HCT116 (cell line): Measurements from ENCODE around the gene ABRAXAS1. TPM values are rescaled to one million over a fixed set of nuclear protein-coding genes. Genes with fewer than 3 reads are reported as not detected.

Experiments
- ATAC-seq: fragments of 200-7000 bp; cut with Tn5 transposase; 2 replicates; pipeline ENCODE4 v1.9.1; 2020; ENCODE audit warnings: mild to moderate bottlenecking, moderate library complexity
- BruUV-seq: library from RNA; stranded (reverse); fragments of 400-500 nt; replicated peaks from 2 replicates; lab custom pipeline; 2021; lab: Mats Ljungman, UMichigan
- CTCF ChIA-PET: fragments of 300-600 bp; sonication (Branson Sonifier 250); formaldehyde crosslinking; loops from one replicate; lab custom pipeline; 2021; ENCODE audit warnings: antibody characterized with exemption; lab: Charles Lee
- POLR2A ChIA-PET: fragments of 300-600, 350-600 bp; sonication (Branson Sonifier 250); formaldehyde crosslinking; loops from one replicate; lab custom pipeline; 2021; ENCODE audit warnings: antibody characterized with exemption; lab: Charles Lee
- RAD21 ChIA-PET, 2 experiments: fragments of 300-600 bp; sonication (Branson Sonifier 250); formaldehyde crosslinking; loops; one replicate each; lab custom pipeline; 2023; ENCODE audit warnings: low total read pairs in 2 of 2; ENCODE audit not compliant: uncharacterized antibody in 2 of 2, unreplicated experiment in 2 of 2, low non-redundant PET in 1 of 2; lab: Charles Lee
- DNase-seq: peaks from one replicate; pipeline ENCODE4 v3.0.0-alpha.2; 2010; ENCODE audit warnings: low read depth, low spot score
- H2AFZ ChIP-seq: fragments of 200-600 bp; shearing (Covaris generic), sonication (generic); 2 replicates; pipeline ENCODE4 v1.6.1; 2017; ENCODE audit warnings: low read depth, mixed run types, mixed read lengths, antibody characterized with exemption, low read length; ENCODE audit not compliant: poor library complexity, severe bottlenecking
- H3K27ac ChIP-seq: 2 replicates; pipeline ENCODE4 v1.5.1; 2012; ENCODE audit warnings: low read depth, low read length
- H3K27me3 ChIP-seq: fragments of 200-600 bp; sonication (generic); 2 replicates; pipeline ENCODE4 v1.6.1; 2016; ENCODE audit warnings: mixed run types, low read length, mixed read lengths; ENCODE audit not compliant: insufficient read depth
- H3K36me3 ChIP-seq, 2 experiments: fragments of 200-500 bp in 1 of 2; fragments of 200-600 bp in 1 of 2; sonication (Bioruptor generic) in 1 of 2; sonication (generic) in 1 of 2; 2 replicates each; pipeline versions ENCODE4 v1.5.1 to v1.6.1; 2014 to 2016; ENCODE audit warnings: low read length in 2 of 2, inconsistent platforms in 1 of 2, mixed read lengths in 1 of 2, mixed run types in 1 of 2; ENCODE audit not compliant: insufficient read depth in 2 of 2, control insufficient read depth in 1 of 2
- H3K4me1 ChIP-seq, 2 experiments: fragments of 200-600 bp in 1 of 2; sonication (generic) in 1 of 2; 2 replicates each; pipeline versions ENCODE4 v1.5.1 to v1.6.1; 2012 to 2017; ENCODE audit warnings: low read length in 2 of 2, inconsistent platforms in 1 of 2, mild to moderate bottlenecking in 1 of 2, mixed read lengths in 1 of 2, mixed run types in 1 of 2, moderate library complexity in 1 of 2; ENCODE audit not compliant: insufficient read depth in 2 of 2, control insufficient read depth in 1 of 2
- H3K4me2 ChIP-seq: fragments of 200-600 bp; sonication (generic); 2 replicates; pipeline ENCODE4 v1.6.1; 2017; ENCODE audit warnings: mixed run types, low read length, mixed read lengths
- H3K4me3 ChIP-seq, 2 experiments: fragments of 200-600 bp in 1 of 2; sonication (generic) in 1 of 2; replicated peaks in 1 of 2; 2 replicates each; pipeline ENCODE4 v1.5.1; 2011 to 2016; ENCODE audit warnings: low read length in 2 of 2, control low read depth in 1 of 2, low read depth in 1 of 2, mild to moderate bottlenecking in 1 of 2, mixed read lengths in 1 of 2, mixed run types in 1 of 2
- H3K79me2 ChIP-seq: fragments of 200-600 bp; sonication (generic); 2 replicates; pipeline ENCODE4 v1.6.1; 2017; ENCODE audit warnings: mild to moderate bottlenecking, mixed run types, low read length, moderate library complexity, mixed read lengths; ENCODE audit not compliant: insufficient read depth
- H3K9ac ChIP-seq: fragments of 200-600 bp; sonication (generic); 2 replicates; pipeline ENCODE4 v1.6.1; 2016; ENCODE audit warnings: low read length, mixed read lengths
- H3K9me2 ChIP-seq: fragments of 200-600 bp; sonication (generic), shearing (Covaris generic); 2 replicates; pipeline ENCODE4 v1.6.1; 2017; ENCODE audit warnings: mixed run types, mild to moderate bottlenecking, moderate library complexity; ENCODE audit not compliant: insufficient read depth
- H3K9me3 ChIP-seq, 2 experiments: fragments of 200-500 bp in 1 of 2; fragments of 200-600 bp in 1 of 2; sonication (Bioruptor generic) in 1 of 2; sonication (generic) in 1 of 2; 2 replicates each; pipeline ENCODE4 v1.6.1; 2014 to 2017; ENCODE audit warnings: low read length in 2 of 2, mixed read lengths in 2 of 2, inconsistent platforms in 1 of 2, low read depth in 1 of 2, mild to moderate bottlenecking in 1 of 2, mixed run types in 1 of 2, moderate library complexity in 1 of 2; ENCODE audit not compliant: control insufficient read depth in 1 of 2, insufficient read depth in 1 of 2
- H4K20me1 ChIP-seq: fragments of 200-600 bp; sonication (generic), shearing (Covaris generic); 2 replicates; pipeline ENCODE4 v1.6.1; 2017; ENCODE audit warnings: mixed run types, mild to moderate bottlenecking, moderate library complexity; ENCODE audit not compliant: insufficient read depth
- CBX3 ChIP-seq: IDR thresholded peaks from 2 replicates; pipeline ENCODE4 v1.6.1; 2012; ENCODE audit warnings: low read depth
- CEBPB ChIP-seq: IDR thresholded peaks from 2 replicates; pipeline ENCODE4 v1.6.1; 2012; ENCODE audit warnings: low read depth
- ELF1 ChIP-seq: IDR thresholded peaks from 2 replicates; pipeline ENCODE4 v1.6.1; 2012; ENCODE audit warnings: low read depth, borderline replicate concordance
- EZH2phosphoT487 ChIP-seq: fragments of 200-600 bp; IDR thresholded peaks from 2 replicates; pipeline ENCODE4 v1.6.1; 2018; ENCODE audit warnings: antibody characterized with exemption, borderline replicate concordance
- FOSL1 ChIP-seq: IDR thresholded peaks from 2 replicates; pipeline ENCODE4 v1.6.1; 2012; ENCODE audit warnings: low read depth
- POLR2A ChIP-seq: IDR thresholded peaks from 2 replicates; pipeline ENCODE4 v1.7.0; 2011; ENCODE audit warnings: borderline replicate concordance; ENCODE audit not compliant: insufficient read depth, insufficient read length; ENCODE audit errors: extremely low read depth
- POLR2AphosphoS5 ChIP-seq: IDR thresholded peaks from 2 replicates; pipeline ENCODE4 v1.6.1; 2011; ENCODE audit warnings: mild to moderate bottlenecking, low read depth, low read length, moderate library complexity
- RAD21 ChIP-seq: IDR thresholded peaks from 2 replicates; pipeline ENCODE4 v1.6.1; 2012; ENCODE audit warnings: low read depth, mild to moderate bottlenecking
- SIN3A ChIP-seq: IDR thresholded peaks from 2 replicates; pipeline ENCODE4 v1.6.1; 2012; ENCODE audit warnings: low read depth
- SP1 ChIP-seq: IDR thresholded peaks from 2 replicates; pipeline ENCODE4 v1.6.1; 2012; ENCODE audit warnings: low read depth
- TCF7L2 ChIP-seq: IDR thresholded peaks from 2 replicates; pipeline ENCODE4 v1.7.0; 2011; ENCODE audit warnings: borderline replicate concordance, inconsistent platforms; ENCODE audit not compliant: insufficient read depth, insufficient read length; ENCODE audit errors: extremely low read depth
- YY1 ChIP-seq: IDR thresholded peaks from 2 replicates; pipeline ENCODE4 v1.6.1; 2011; ENCODE audit warnings: low read length, low read depth, moderate library complexity, mild to moderate bottlenecking; ENCODE audit not compliant: insufficient replicate concordance; ENCODE audit errors: extremely low read depth
- ZBTB33 ChIP-seq: IDR thresholded peaks from 2 replicates; pipeline ENCODE4 v1.6.1; 2011; ENCODE audit warnings: mild to moderate bottlenecking, low read length, moderate library complexity; ENCODE audit not compliant: insufficient replicate concordance; ENCODE audit errors: extremely low read depth
- ZFX ChIP-seq: fragments of 450-650 bp; IDR thresholded peaks from 2 replicates; pipeline ENCODE4 v1.6.1; 2017
- ZNF274 ChIP-seq: fragments of 200-500 bp; sonication (Bioruptor generic); IDR thresholded peaks from 2 replicates; pipeline ENCODE4 v1.6.1; 2014; ENCODE audit warnings: mild to moderate bottlenecking, low read depth, low read length, inconsistent platforms
- intact Hi-C: fragments of 100-400 bp; cut with micrococcal nuclease; formaldehyde crosslinking; loops from 2 replicates; pipeline ENCODE4 v1.10.0; 2022
- total RNA-seq: library from RNA; stranded (reverse); gene quantifications from one replicate; pipeline ENCODE4 v1.2.1, GENCODE V29; 2021; ENCODE audit not compliant: unreplicated experiment
- TF ChIP-seq, protein P1 (sequence below): IDR thresholded peaks from 2 replicates; pipeline ENCODE4 v1.6.1; 2012

ABRAXAS1 gene
- total RNA-seq, 1 experiment from 2014 or later, result 23.3 TPM

DNA sequence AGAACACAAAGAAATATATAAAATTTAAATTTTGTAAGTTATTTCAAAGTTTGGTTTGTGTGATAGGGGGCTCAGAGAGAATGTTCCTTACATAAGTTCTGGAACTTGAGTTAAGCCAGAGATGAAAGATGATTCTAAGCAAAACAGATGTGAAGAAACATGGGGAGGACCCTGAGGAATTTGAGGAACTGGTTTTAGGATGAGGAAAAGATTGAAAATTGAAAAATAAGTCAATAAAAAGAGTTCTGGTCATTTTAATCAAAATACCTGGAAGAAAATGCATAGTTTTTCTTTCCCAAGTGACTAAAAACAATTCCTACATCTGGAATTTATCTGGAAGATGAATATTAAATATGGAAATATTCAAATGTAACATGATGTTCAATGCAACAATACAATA, 66.7 kb downstream of the ABRAXAS1 start (continued):
- TF ChIP-seq ZBTB33, result no peak
- no peak for TF ChIP-seq ZNF274
- TF ChIP-seq, protein P1, sequence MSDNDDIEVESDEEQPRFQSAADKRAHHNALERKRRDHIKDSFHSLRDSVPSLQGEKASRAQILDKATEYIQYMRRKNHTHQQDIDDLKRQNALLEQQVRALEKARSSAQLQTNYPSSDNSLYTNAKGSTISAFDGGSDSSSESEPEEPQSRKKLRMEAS, result no peak
- TF ChIP-seq, all 23 proteins: peak for 0

DNA sequence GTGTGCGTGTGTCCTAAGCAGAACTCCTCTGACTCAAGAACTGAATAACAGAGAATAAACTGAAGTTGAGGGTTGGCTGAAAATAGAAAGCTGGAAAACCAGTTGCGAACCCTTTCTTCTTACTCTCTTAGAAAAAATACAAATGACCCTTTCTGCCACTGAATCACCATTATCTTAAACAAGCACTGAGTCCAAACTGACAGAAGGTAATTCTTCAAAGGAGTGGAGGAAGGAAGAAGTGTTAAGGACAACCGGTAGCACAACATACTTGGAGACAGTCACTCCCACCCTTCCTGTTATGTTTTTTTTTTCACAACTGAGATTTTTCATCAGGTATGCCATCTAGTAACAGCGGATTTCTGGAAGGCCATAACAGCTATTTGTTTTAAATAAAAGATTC, 67.3 kb downstream of the ABRAXAS1 start:
- H3K4me1 ChIP-seq, result no peaks in the 10 kb centered on the region
- H4K20me1 ChIP-seq, result no peaks in the 10 kb centered on the region
- no peak overlapping the region for H2AFZ ChIP-seq
- no TSS peak for BruUV-seq
- intact Hi-C loops, result no loop called here
- H3K27ac ChIP-seq, result no peak overlapping the region
- CTCF ChIA-PET, result no interaction called here
- peaks cover 0 to 4% of the 10 kb centered on the region in 2 experiments; a peak in 2 of 4 replicates for H3K36me3 ChIP-seq
- no peaks in the 10 kb centered on the region for H3K79me2 ChIP-seq
- no peak overlapping the region for H3K4me3 ChIP-seq
- no peak for DNase-seq
- H3K9ac ChIP-seq, result no peak overlapping the region
- H3K27me3 ChIP-seq, result no peaks in the 10 kb centered on the region
- POLR2A ChIA-PET, result no interaction called here
- H3K9me2 ChIP-seq, result no peaks in the 10 kb centered on the region
- TF ChIP-seq EZH2phosphoT487 (no peak), CBX3 (no peak), ZFX (no peak), RAD21 (no peak), SIN3A (no peak), YY1 (no peak), CEBPB (no peak), POLR2A (no peak), ZNF274 (no peak), FOSL1 (no peak), POLR2AphosphoS5 (no peak), SP1 (no peak), TCF7L2 (no peak), ELF1 (no peak)
- H3K4me2 ChIP-seq, result no peak overlapping the region
- no peak for ATAC-seq
- RAD21 ChIA-PET, result no interaction called here
- no peaks in the 10 kb centered on the region for H3K9me3 ChIP-seq
